GM21825 (cell line): Measurements from ENCODE around the gene TSPAN33.
"Not testable (repeated sequence)": the region's sequence is repeated elsewhere in the genome, so short reads cannot be mapped to it uniquely, and the experiment has no call there.

Experiments used
- ATAC-seq: cut with Tn5 transposase; IDR thresholded peaks from one replicate; pipeline ENCODE4 v1.9.1; 2021; ENCODE audit warnings: mild to moderate bottlenecking, moderate library complexity; ENCODE audit not compliant: unreplicated experiment

Gene TSPAN33

GRCh38 chr7:129169171-129169671 lies 24.7 kb downstream of the TSPAN33 start:
- peak; percentile 34 for ATAC-seq

GRCh38 chr7:129169686-129170440 lies 25.4 kb downstream of the TSPAN33 start:
- ATAC-seq, result peak; percentile 47

- no peak for ATAC-seq
Measured at GRCh38 chr7:129170441-129171021, 26.0 kb downstream of the TSPAN33 start.

GRCh38 chr7:129173861-129174260 lies 29.4 kb downstream of the TSPAN33 start:
- not testable (repeated sequence) for ATAC-seq

- no peak for ATAC-seq
Measured at GRCh38 chr7:129176916-129177710, 32.6 kb downstream of the TSPAN33 start.

GRCh38 chr7:129184981-129185670 lies 40.6 kb downstream of the TSPAN33 start:
- ATAC-seq, result no peak

- ATAC-seq, result no peak
Measured at GRCh38 chr7:129186749-129187260, 42.3 kb downstream of the TSPAN33 start.

GRCh38 chr7:129187681-129188371 lies 43.3 kb downstream of the TSPAN33 start:
- ATAC-seq, result no peak

GRCh38 chr7:129188372-129188891 lies 43.9 kb downstream of the TSPAN33 start, which contains the start of gene SMO:
Gene SMO (plus strand): TSS chr7:129188633. CDS start chr7:129189152, 519 bp downstream.
- no peak for ATAC-seq

- no peak for ATAC-seq
Measured at GRCh38 chr7:129188892-129189660, 44.6 kb downstream of the TSPAN33 start.

GRCh38 chr7:129189661-129190310 lies 45.3 kb downstream of the TSPAN33 start:
- ATAC-seq, result no peak

GRCh38 chr7:129191272-129191671 lies 46.8 kb downstream of the TSPAN33 start:
- ATAC-seq, result no peak

- no peak for ATAC-seq
Measured at GRCh38 chr7:129193892-129194291, 49.4 kb downstream of the TSPAN33 start.

- ATAC-seq, result no peak
Measured at GRCh38 chr7:129197771-129198170, 53.3 kb downstream of the TSPAN33 start.

GRCh38 chr7:129199406-129199805 lies 54.9 kb downstream of the TSPAN33 start:
- ATAC-seq, result no peak

GRCh38 chr7:129202058-129202777 lies 57.7 kb downstream of the TSPAN33 start:
- no peak for ATAC-seq

- no peak for ATAC-seq
Measured at GRCh38 chr7:129203050-129203741, 58.7 kb downstream of the TSPAN33 start.
